ENCODE data around the gene TFDP2.
A peak's percentile ranks its signal among the peaks of the same experiment; 100 is the strongest.

The TFDP2 gene

GRCh38 chr3:142065932-142066331 lies 83.4 kb downstream of the TFDP2 start:
- DNase-seq, result no peak

GRCh38 chr3:142065344-142065743 lies 84.0 kb downstream of the TFDP2 start:
- no peak for DNase-seq

- peak in 1 of 2 experiments; percentile 49 for DNase-seq
Observed at GRCh38 chr3:142064454-142064853, 84.9 kb downstream of the TFDP2 start.

GRCh38 chr3:142057331-142057725 lies 92.0 kb downstream of the TFDP2 start:
- DNase-seq, result no peak

- DNase-seq, result no peak
Observed at GRCh38 chr3:142056656-142057330, 92.6 kb downstream of the TFDP2 start.

GRCh38 chr3:142053835-142054234 lies 95.5 kb downstream of the TFDP2 start:
- DNase-seq, result no peak

- no peak for DNase-seq
Observed at GRCh38 chr3:142053244-142053643, 96.1 kb downstream of the TFDP2 start.

- DNase-seq, result no peak
Observed at GRCh38 chr3:142051351-142051750, 98.0 kb downstream of the TFDP2 start.

GRCh38 chr3:142047021-142047369 lies 102.3 kb downstream of the TFDP2 start:
- no peak for DNase-seq

GRCh38 chr3:142046320-142047020 lies 102.9 kb downstream of the TFDP2 start:
- no peak for DNase-seq

GRCh38 chr3:142040941-142041491 lies 108.3 kb downstream of the TFDP2 start:
- DNase-seq, result no peak

- no peak for DNase-seq
Observed at GRCh38 chr3:142035308-142035922, 113.9 kb downstream of the TFDP2 start.

GRCh38 chr3:142033292-142033691 lies 116.1 kb downstream of the TFDP2 start:
- no peak for DNase-seq

- no peak for DNase-seq
Observed at GRCh38 chr3:142031575-142031974, 117.8 kb downstream of the TFDP2 start.

- no peak for DNase-seq
Observed at GRCh38 chr3:142029791-142030190, 119.6 kb downstream of the TFDP2 start.

GRCh38 chr3:142029052-142029642 lies 120.2 kb downstream of the TFDP2 start:
- no peak for DNase-seq

- peak; percentile 75 to 80 for DNase-seq
Observed at GRCh38 chr3:142028243-142028777, 121.0 kb downstream of the TFDP2 start.

- DNase-seq, result peak; percentile 88 to 91
Observed at GRCh38 chr3:142027735-142028134, 121.6 kb downstream of the TFDP2 start.

GRCh38 chr3:142027300-142027699 lies 122.0 kb downstream of the TFDP2 start:
- DNase-seq, result peak; percentile 24 to 45

- no peak for DNase-seq
Observed at GRCh38 chr3:142026333-142026732, 123.0 kb downstream of the TFDP2 start.

- no peak for DNase-seq
Observed at GRCh38 chr3:142022381-142022780, 127.0 kb downstream of the TFDP2 start.

- DNase-seq, result no peak
Observed at GRCh38 chr3:142021127-142021526, 128.2 kb downstream of the TFDP2 start.

- no peak for DNase-seq
Observed at GRCh38 chr3:142019794-142020320, 129.5 kb downstream of the TFDP2 start.

Data from NCI-H526 (cell line).